ENCODE data around the gene SERPINA3. TPM values are rescaled to one million over a fixed set of nuclear protein-coding genes. Genes with fewer than 3 reads are reported as not detected.

SERPINA3 gene
- total and polyA plus RNA-seq, 10 of the 15 experiments (the other 5 are each of a cell fraction or from before 2014, with no cell fraction given), result 2.2 TPM; not detected in 9

GRCh38 chr14:94598816-94599655, 13.2 kb upstream of the SERPINA3 start:
- intact Hi-C loops (cut with micrococcal nuclease; ENCODE audit: unreplicated experiment) (no loop called here), in situ Hi-C loops (cut with MboI) (no loop called here)
- ATAC-seq, result no peak
- Histone ChIP-seq H3K27me3 (replicated peaks in 1 of 2; ENCODE audit: control insufficient read depth in 2 of 2, insufficient read depth in 2 of 2, low read length in 1 of 2) (no peaks in the 10 kb centered on the region; a peak in 2 of 4 replicates), H3K4me2 (ENCODE audit: control insufficient read depth, insufficient read depth) (no peak overlapping the region), H3K79me2 (ENCODE audit: control insufficient read depth, insufficient read depth, low read length) (no peaks in the 10 kb centered on the region), H4K20me1 (ENCODE audit: control insufficient read depth, insufficient read depth) (no peaks in the 10 kb centered on the region), H3K36me3 (ENCODE audit: control insufficient read depth in 2 of 2, insufficient read depth in 2 of 2, low read length in 1 of 2) (no peaks in the 10 kb centered on the region), H3K27ac (ENCODE audit: control insufficient read depth, insufficient read depth) (no peak overlapping the region), H3K9ac (ENCODE audit: control insufficient read depth, insufficient read depth, low read length) (no peak overlapping the region), H2AFZ (ENCODE audit: control insufficient read depth, low read depth, low read length) (no peak overlapping the region), H3K9me3 (replicated peaks; ENCODE audit: control insufficient read depth, insufficient read depth, low read length) (no peaks in the 10 kb centered on the region), H3K4me3 (no peak overlapping the region), H3K4me1 (ENCODE audit: control insufficient read depth, insufficient read depth, low read length) (no peaks in the 10 kb centered on the region)
- RAD21 ChIA-PET (ENCODE audit: unreplicated experiment), result no interaction called here
- CTCF ChIA-PET, result interaction anchor here (0.6 kb wide), 1 partner anchor 1012 kb away, joined by 3 read pairs; no protein-coding TSS in a partner anchor
- POLR2A ChIA-PET, result no interaction called here
- FAIRE-seq, result no peak
- no peak for DNase-seq (ENCODE audit: low read depth, low spot score)
- no TSS peak for BruUV-seq (replicated peaks)
- no peak for TF ChIP-seq RB1 (IDR thresholded peaks at IDR 0.05; ENCODE audit: borderline replicate concordance)
- no peak for TF ChIP-seq FOXM1 (IDR thresholded peaks at IDR 0.05; ENCODE audit: low read depth, low read length)
- no peak for TF ChIP-seq FOS (IDR thresholded peaks at IDR 0.05; ENCODE audit: borderline replicate concordance, extremely low read depth, insufficient read length)
- no peak for TF ChIP-seq ZNF217 (IDR thresholded peaks at IDR 0.05)
- no peak for TF ChIP-seq TARDBP (IDR thresholded peaks at IDR 0.05; ENCODE audit: borderline replicate concordance)
- no peak for TF ChIP-seq MTA2 (IDR thresholded peaks at IDR 0.05; ENCODE audit: low read depth)
- no peak for TF ChIP-seq BCLAF1 (IDR thresholded peaks at IDR 0.05)
- no peak for TF ChIP-seq GATAD2B (conservative IDR thresholded peaks at IDR 0.05; ENCODE audit: low read depth)
- no peak for TF ChIP-seq NR2F1 (conservative IDR thresholded peaks at IDR 0.05)
- TF ChIP-seq TAF1 (IDR thresholded peaks at IDR 0.05; ENCODE audit: borderline replicate concordance, low read depth, low read length), result no peak
- no peak for TF ChIP-seq MAX (IDR thresholded peaks at IDR 0.05; ENCODE audit: low read depth, low read length)
- WGBS (ENCODE audit: insufficient coverage, insufficient replicate concordance, low lambda C conversion rate, missing lambda C conversion rate), result 30% methylated on average over 11 of the region's 11 CpGs
- SMC1A ChIA-PET (ENCODE audit: uncharacterized antibody, unreplicated experiment), result no interaction called here

Data from GM12878 (cell line).